ENCODE measurements around the gene FETUB. TPM values are rescaled to one million over a fixed set of nuclear protein-coding genes. Genes with fewer than 3 reads are reported as not detected.

Gene FETUB
- total RNA-seq, 1 experiment from 2014 or later: not detected

DNA sequence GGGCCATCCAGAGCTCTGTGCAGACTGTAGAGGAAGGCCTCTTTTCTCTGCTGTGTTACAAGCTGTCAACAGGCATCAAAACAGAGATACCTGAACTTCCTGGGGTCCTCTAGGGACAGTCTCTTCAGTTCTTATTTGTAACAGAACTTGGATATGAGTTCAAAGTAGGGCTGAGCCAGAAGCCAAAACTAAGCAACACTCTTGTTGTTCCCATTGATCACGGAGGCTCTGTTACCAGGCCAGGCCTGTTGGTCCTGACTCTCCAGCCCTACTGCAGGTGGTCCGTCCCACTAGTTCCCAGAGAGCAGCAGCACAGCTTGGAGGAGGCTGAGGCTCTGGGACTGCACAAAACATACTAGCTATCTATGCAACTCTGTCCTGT, 40.4 kb upstream of the FETUB start:
- H3K9me3 ChIP-seq (ENCODE audit: control insufficient read depth in 1 of 2, insufficient read depth in 1 of 2, low read depth in 1 of 2, low read length in 2 of 2): no peaks in the 10 kb centered on the region
- H3K4me1 ChIP-seq (ENCODE audit: control insufficient read depth in 1 of 2, insufficient read depth in 2 of 2, low read length in 2 of 2): no peaks in the 10 kb centered on the region
- H3K27ac ChIP-seq (ENCODE audit: low read depth, low read length): no peak overlapping the region
- CTCF ChIA-PET: interaction anchor here (1.1 to 1.8 kb wide), 2 partner anchors 10 to 15 kb away, joined by 3 to 10 read pairs; no protein-coding TSS in a partner anchor
- intact Hi-C loops (cut with micrococcal nuclease): no loop called here
- RAD21 ChIA-PET (ENCODE audit: low non-redundant PET in 1 of 2, low total read pairs in 2 of 2, uncharacterized antibody in 2 of 2, unreplicated experiment in 2 of 2): no interaction called here
- POLR2A ChIA-PET: no interaction called here
- H2AFZ ChIP-seq (ENCODE audit: low read depth, low read length, poor library complexity, severe bottlenecking): no peak overlapping the region
- H3K27me3 ChIP-seq (ENCODE audit: insufficient read depth, low read length): no peaks in the 10 kb centered on the region
- no peak overlapping the region for H3K4me2 ChIP-seq (ENCODE audit: low read length)
- no peaks in the 10 kb centered on the region for H3K9me2 ChIP-seq (ENCODE audit: insufficient read depth)
- DNase-seq (ENCODE audit: low read depth, low spot score) (no peak), ATAC-seq (no peak)
- H4K20me1 ChIP-seq (ENCODE audit: insufficient read depth): no peaks in the 10 kb centered on the region
- BruUV-seq (replicated peaks): no TSS peak
- no peak for TF ChIP-seq YY1 (IDR thresholded peaks at IDR 0.05; ENCODE audit: extremely low read depth, insufficient replicate concordance, low read depth, low read length)
- TF ChIP-seq ZFX (IDR thresholded peaks at IDR 0.05): no peak
- no peak for TF ChIP-seq ZNF274 (IDR thresholded peaks at IDR 0.05; ENCODE audit: low read depth, low read length)
- no peak for TF ChIP-seq EGR1 (IDR thresholded peaks at IDR 0.05; ENCODE audit: low read depth)
- no peak for TF ChIP-seq POLR2A (IDR thresholded peaks at IDR 0.05; ENCODE audit: borderline replicate concordance, extremely low read depth, insufficient read depth, insufficient read length)
- TF ChIP-seq SRF (IDR thresholded peaks at IDR 0.05; ENCODE audit: low read depth): no peak
- TF ChIP-seq, protein P1, sequence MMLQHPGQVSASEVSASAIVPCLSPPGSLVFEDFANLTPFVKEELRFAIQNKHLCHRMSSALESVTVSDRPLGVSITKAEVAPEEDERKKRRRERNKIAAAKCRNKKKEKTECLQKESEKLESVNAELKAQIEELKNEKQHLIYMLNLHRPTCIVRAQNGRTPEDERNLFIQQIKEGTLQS (IDR thresholded peaks at IDR 0.05): no peak
- H3K36me3 ChIP-seq (ENCODE audit: control insufficient read depth in 1 of 2, insufficient read depth in 2 of 2, low read length in 2 of 2): no peaks in the 10 kb centered on the region
- H3K9ac ChIP-seq (ENCODE audit: low read length): no peak overlapping the region
- no peaks in the 10 kb centered on the region for H3K79me2 ChIP-seq (ENCODE audit: insufficient read depth, low read length)
- H3K4me3 ChIP-seq (replicated peaks in 1 of 2; ENCODE audit: low read depth in 1 of 2, low read length in 2 of 2): no peak overlapping the region

DNA sequence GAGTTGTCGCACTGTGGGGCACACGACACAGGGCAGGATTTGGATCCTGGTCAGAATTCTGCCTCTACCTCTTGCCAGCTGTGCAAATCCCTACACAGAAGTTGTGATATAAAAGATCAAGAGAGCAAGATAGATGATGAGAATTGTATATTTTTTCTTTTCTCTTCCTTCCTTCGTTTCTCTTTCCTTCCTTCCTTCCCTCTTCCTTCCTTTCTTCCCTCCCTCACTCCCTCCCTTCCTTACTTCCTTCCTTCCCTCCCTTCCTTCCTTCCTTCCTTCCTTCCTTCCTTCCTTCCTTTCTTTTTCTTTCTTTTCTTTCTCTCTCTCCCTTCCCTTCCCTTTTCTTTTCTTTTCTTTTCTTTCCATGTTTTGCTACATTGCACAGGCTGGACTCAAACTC, 39.3 kb upstream of the FETUB start:
- ATAC-seq (no peak), DNase-seq (ENCODE audit: low read depth, low spot score) (no peak)
- CTCF ChIA-PET: interaction anchor here (0.7 to 1.8 kb wide), 4 partner anchors 8 to 808 kb away, joined by 3 to 10 read pairs (median 4); no protein-coding TSS in a partner anchor
- no peak for TF ChIP-seq ZNF274 (IDR thresholded peaks at IDR 0.05; ENCODE audit: low read depth, low read length)
- no peak for TF ChIP-seq SRF (IDR thresholded peaks at IDR 0.05; ENCODE audit: low read depth)
- no peak for TF ChIP-seq SP1 (IDR thresholded peaks at IDR 0.05; ENCODE audit: low read depth)
- TF ChIP-seq CBX3 (IDR thresholded peaks at IDR 0.05; ENCODE audit: low read depth): no peak
- no peak for TF ChIP-seq YY1 (IDR thresholded peaks at IDR 0.05; ENCODE audit: extremely low read depth, insufficient replicate concordance, low read depth, low read length)
- no peak for TF ChIP-seq EZH2phosphoT487 (IDR thresholded peaks at IDR 0.05; ENCODE audit: borderline replicate concordance)
- TF ChIP-seq, protein P2, sequence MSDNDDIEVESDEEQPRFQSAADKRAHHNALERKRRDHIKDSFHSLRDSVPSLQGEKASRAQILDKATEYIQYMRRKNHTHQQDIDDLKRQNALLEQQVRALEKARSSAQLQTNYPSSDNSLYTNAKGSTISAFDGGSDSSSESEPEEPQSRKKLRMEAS (IDR thresholded peaks at IDR 0.05): no peak
- no peak for TF ChIP-seq ELF1 (IDR thresholded peaks at IDR 0.05; ENCODE audit: borderline replicate concordance, low read depth)
- Histone ChIP-seq H3K9me3 (ENCODE audit: control insufficient read depth in 1 of 2, insufficient read depth in 1 of 2, low read depth in 1 of 2, low read length in 2 of 2) (no peaks in the 10 kb centered on the region), H3K9me2 (ENCODE audit: insufficient read depth) (no peaks in the 10 kb centered on the region), H3K4me1 (ENCODE audit: control insufficient read depth in 1 of 2, insufficient read depth in 2 of 2, low read length in 2 of 2) (no peaks in the 10 kb centered on the region), H3K36me3 (ENCODE audit: control insufficient read depth in 1 of 2, insufficient read depth in 2 of 2, low read length in 2 of 2) (no peaks in the 10 kb centered on the region), H3K4me3 (replicated peaks in 1 of 2; ENCODE audit: low read depth in 1 of 2, low read length in 2 of 2) (no peak overlapping the region), H4K20me1 (ENCODE audit: insufficient read depth) (no peaks in the 10 kb centered on the region), H3K4me2 (ENCODE audit: low read length) (no peak overlapping the region), H3K79me2 (ENCODE audit: insufficient read depth, low read length) (no peaks in the 10 kb centered on the region), H2AFZ (ENCODE audit: low read depth, low read length, poor library complexity, severe bottlenecking) (no peak overlapping the region), H3K27ac (ENCODE audit: low read depth, low read length) (no peak overlapping the region), H3K27me3 (ENCODE audit: insufficient read depth, low read length) (no peaks in the 10 kb centered on the region), H3K9ac (ENCODE audit: low read length) (no peak overlapping the region)
- RAD21 ChIA-PET (ENCODE audit: low non-redundant PET in 1 of 2, low total read pairs in 2 of 2, uncharacterized antibody in 2 of 2, unreplicated experiment in 2 of 2): no interaction called here
- POLR2A ChIA-PET: no interaction called here
- intact Hi-C loops (cut with micrococcal nuclease): no loop called here
- BruUV-seq (replicated peaks): no TSS peak

All from HCT116 (cell line).